Upper lobe of left lung (tissue), 6 donors: ENCODE data around the gene PRSS8. TPM values are rescaled to one million over a fixed set of nuclear protein-coding genes. Genes with fewer than 3 reads are reported as not detected.

Experiments used
- ATAC-seq, 2 donors: fragments of 200-7000 bp; cut with Tn5 transposase; one replicate each; pipeline ENCODE4 v1.9.1; 2022; ENCODE audit warnings: mild to moderate bottlenecking in 2 of 2, moderate library complexity in 2 of 2; ENCODE audit not compliant: low FRiP score in 2 of 2
- DNase-seq, 2 donors: peaks; one replicate each; pipeline ENCODE4 v3.0.0-alpha.2; 2019 to 2020
- H3K27ac ChIP-seq, 4 donors: fragments of 200-600 bp; sonication (generic); one replicate each; pipeline ENCODE4 v1.5.1; 2016 to 2019
- H3K27me3 ChIP-seq, 4 donors: fragments of 200-600 bp; sonication (generic); one replicate each; pipeline ENCODE4 v1.5.1; 2017 to 2019
- H3K36me3 ChIP-seq, 4 donors: fragments of 200-600 bp; sonication (generic); one replicate each; pipeline ENCODE4 v1.5.1; 2016 to 2019
- H3K4me1 ChIP-seq, 4 donors: fragments of 200-600 bp; sonication (generic); one replicate each; pipeline ENCODE4 v1.5.1; 2018 to 2019
- H3K4me3 ChIP-seq, 4 donors: fragments of 200-600 bp; sonication (generic); one replicate each; pipeline ENCODE4 v1.5.1; 2017 to 2019; ENCODE audit warnings: mild to moderate bottlenecking in 2 of 4, moderate library complexity in 1 of 4
- H3K9me3 ChIP-seq, 4 donors: fragments of 200-600 bp; sonication (generic); one replicate each; pipeline ENCODE4 v1.5.1; 2018 to 2019
- EP300 ChIP-seq, 4 donors: sonication (generic); formaldehyde crosslinking; IDR thresholded peaks; one replicate each; pipeline ENCODE4 v1.5.1; 2017; ENCODE audit warnings: antibody characterized with exemption in 4 of 4, control low read depth in 2 of 4
- POLR2A ChIP-seq, 4 donors: fragments of 450-650 bp; IDR thresholded peaks; one replicate each; pipeline ENCODE4 v1.5.1; 2016 to 2017; ENCODE audit warnings: antibody characterized with exemption in 4 of 4, mild to moderate bottlenecking in 2 of 4
- POLR2AphosphoS5 ChIP-seq, 2 donors: sonication (generic); formaldehyde crosslinking; IDR thresholded peaks; one replicate each; pipeline ENCODE4 v1.5.1; 2017; ENCODE audit warnings: antibody characterized with exemption in 2 of 2
- WGBS, 2 donors: methylation state at CpG; one replicate each; pipeline ENCODE4 v1.1.5; 2017 to 2018; 5-methylcytosine and 5-hydroxymethylcytosine counted together
- total RNA-seq, 6 donors: library from RNA; depleted of rRNA in 4 of 6; stranded (reverse); fragments of >200 nt in 4 of 6; gene quantifications; one replicate each; pipeline versions ENCODE4 v1.1.0 to v1.2.1, GENCODE V29; 2016 to 2021
- TF ChIP-seq, protein P1 (sequence below), 6 experiments: fragments of 450-650 bp in 4 of 6; fragments of 200-600 bp in 2 of 6; sonication (generic) in 2 of 6; IDR thresholded peaks; one replicate each; pipeline ENCODE4 v1.5.1; 2016 to 2019; ENCODE audit warnings: antibody characterized with exemption in 6 of 6
- donor health status: DM: no; HTN: no; CAD: no; lungs with moderate emphysema.
- donor health status: DM: no; HTN: yes; CAD: no; lungs with severe emphysema.

Gene PRSS8
- total RNA-seq, 6 donors from 2014 or later = 59.7 to 155 (median 109) TPM

DNA sequence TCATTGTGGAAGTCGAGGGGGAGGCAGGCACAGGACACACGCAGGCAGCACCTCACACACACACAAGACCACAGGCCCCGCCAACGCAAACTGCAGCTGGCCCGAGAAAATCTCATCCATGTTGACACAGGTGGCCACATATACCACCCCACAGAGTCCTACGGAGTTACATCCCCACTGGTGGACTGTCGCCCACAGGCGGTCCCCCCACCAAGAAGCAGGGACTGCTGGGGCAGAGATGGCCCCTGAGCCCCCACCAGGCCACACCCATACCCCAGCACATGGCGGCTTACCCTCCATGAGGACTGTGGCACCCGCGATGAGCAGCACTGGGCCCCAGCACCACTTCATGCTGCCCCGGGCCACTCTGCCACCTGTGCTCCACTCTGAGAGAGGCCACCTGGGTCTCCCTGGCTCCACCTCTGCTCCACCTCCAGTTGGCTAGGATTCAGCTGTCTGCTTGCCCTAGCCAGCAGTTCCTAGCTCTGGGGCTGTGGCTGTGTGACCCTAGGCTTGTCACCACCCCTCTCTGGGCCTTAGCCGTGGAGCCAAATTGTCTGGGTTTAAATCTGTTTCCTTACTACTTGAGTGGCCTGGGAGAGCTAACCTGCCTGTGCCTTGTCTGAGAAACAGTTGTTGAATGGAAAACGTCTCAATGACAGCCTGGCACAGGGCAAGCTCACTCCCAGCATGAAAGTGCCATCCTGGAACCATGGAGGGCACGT lies 46.9 kb downstream of the PRSS8 start, which contains the start of gene PRSS53:
PRSS53 (minus strand) TSS at position 485 of the 725 bp plus-strand sequence; CDS start at position 351, 134 bp downstream.
- H3K27me3 ChIP-seq = no peaks in the 10 kb centered on the region
- H3K27ac ChIP-seq = no peak within 1 kb of the TSS
- ATAC-seq = no peak
- TF ChIP-seq, protein P1, sequence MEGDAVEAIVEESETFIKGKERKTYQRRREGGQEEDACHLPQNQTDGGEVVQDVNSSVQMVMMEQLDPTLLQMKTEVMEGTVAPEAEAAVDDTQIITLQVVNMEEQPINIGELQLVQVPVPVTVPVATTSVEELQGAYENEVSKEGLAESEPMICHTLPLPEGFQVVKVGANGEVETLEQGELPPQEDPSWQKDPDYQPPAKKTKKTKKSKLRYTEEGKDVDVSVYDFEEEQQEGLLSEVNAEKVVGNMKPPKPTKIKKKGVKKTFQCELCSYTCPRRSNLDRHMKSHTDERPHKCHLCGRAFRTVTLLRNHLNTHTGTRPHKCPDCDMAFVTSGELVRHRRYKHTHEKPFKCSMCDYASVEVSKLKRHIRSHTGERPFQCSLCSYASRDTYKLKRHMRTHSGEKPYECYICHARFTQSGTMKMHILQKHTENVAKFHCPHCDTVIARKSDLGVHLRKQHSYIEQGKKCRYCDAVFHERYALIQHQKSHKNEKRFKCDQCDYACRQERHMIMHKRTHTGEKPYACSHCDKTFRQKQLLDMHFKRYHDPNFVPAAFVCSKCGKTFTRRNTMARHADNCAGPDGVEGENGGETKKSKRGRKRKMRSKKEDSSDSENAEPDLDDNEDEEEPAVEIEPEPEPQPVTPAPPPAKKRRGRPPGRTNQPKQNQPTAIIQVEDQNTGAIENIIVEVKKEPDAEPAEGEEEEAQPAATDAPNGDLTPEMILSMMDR (IDR thresholded peaks at IDR 0.05) = no peak
- TF ChIP-seq POLR2AphosphoS5 (IDR thresholded peaks at IDR 0.05) (no peak), EP300 (IDR thresholded peaks at IDR 0.05) (no peak), POLR2A (IDR thresholded peaks at IDR 0.05) (no peak)
- H3K9me3 ChIP-seq = no peaks in the 10 kb centered on the region
- peaks cover 0 to 64% (median 26%) of the 10 kb centered on the region in 4 donors for H3K36me3 ChIP-seq
- no peak within 1 kb of the TSS for H3K4me3 ChIP-seq
- H3K4me1 ChIP-seq = peaks cover 5 to 20% (median 11%) of the 10 kb centered on the region in 4 donors
- 76 to 81% methylated on average over 4 to 14 of the region's 15 CpGs for WGBS, 2 donors
- DNase-seq = no peak

DNA sequence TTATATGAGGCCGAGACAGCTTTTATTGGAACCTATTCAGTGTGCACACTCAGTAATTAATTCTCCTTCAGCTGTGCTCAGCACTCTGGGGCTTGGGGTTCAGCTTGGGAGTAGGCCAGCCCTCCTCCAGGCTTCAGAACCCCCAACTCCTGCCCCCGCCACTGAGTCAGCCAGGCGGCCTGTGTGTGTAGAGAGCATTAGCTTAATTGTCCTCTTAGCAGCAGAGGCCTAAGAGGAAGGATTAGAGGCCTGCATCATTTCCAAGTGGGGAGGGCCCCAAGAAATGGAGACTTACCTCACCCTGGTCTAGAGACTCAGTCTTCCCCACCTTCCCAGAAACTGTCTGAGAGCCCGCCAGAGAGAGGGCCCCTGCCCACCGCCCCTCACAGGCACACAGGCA lies 47.6 kb downstream of the PRSS8 start:
- TF ChIP-seq POLR2AphosphoS5 (IDR thresholded peaks at IDR 0.05) (no peak), EP300 (IDR thresholded peaks at IDR 0.05) (no peak), POLR2A (IDR thresholded peaks at IDR 0.05) (no peak)
- TF ChIP-seq, protein P1 (IDR thresholded peaks at IDR 0.05) = no peak
- H3K4me3 ChIP-seq = no peak overlapping the region
- no peaks in the 10 kb centered on the region for H3K27me3 ChIP-seq
- DNase-seq (no peak), ATAC-seq (no peak)
- peaks cover 0 to 70% (median 27%) of the 10 kb centered on the region in 4 donors for H3K36me3 ChIP-seq
- H3K27ac ChIP-seq = no peak overlapping the region
- 90 to 100% methylated on average over 1 to 5 of the region's 5 CpGs for WGBS, 2 donors
- H3K4me1 ChIP-seq = peaks cover 0 to 16% (median 7%) of the 10 kb centered on the region in 4 donors
- no peaks in the 10 kb centered on the region for H3K9me3 ChIP-seq

DNA sequence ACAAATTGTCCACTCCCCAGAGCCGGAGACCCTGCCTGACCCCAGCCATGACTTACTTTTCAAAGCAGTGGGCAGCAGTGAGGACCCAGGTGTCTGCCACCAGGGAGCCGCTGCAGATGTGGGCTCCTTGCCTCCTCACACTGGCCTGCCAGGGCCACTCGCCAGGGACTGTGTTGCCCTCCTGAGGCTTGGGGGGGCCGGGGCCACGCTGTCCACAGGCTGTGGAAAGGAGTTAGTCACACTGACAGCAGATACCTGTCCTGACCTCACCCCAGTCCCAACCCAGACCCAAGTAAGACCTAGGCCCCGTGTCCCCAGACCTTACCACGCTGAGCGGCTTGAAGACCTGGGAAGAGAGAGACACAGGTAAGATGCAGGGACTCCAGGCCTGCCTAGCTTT lies 48.0 kb downstream of the PRSS8 start:
- TF ChIP-seq, protein P1 (IDR thresholded peaks at IDR 0.05) = no peak
- TF ChIP-seq POLR2AphosphoS5 (IDR thresholded peaks at IDR 0.05) (no peak), POLR2A (IDR thresholded peaks at IDR 0.05) (no peak), EP300 (IDR thresholded peaks at IDR 0.05) (no peak)
- H3K27me3 ChIP-seq = no peaks in the 10 kb centered on the region
- no peak for ATAC-seq
- DNase-seq = no peak
- peaks cover 0 to 75% (median 30%) of the 10 kb centered on the region in 4 donors for H3K36me3 ChIP-seq
- no peaks in the 10 kb centered on the region for H3K9me3 ChIP-seq
- WGBS, 2 donors = 88 to 96% methylated on average over 5 to 8 of the region's 8 CpGs
- peaks cover 0 to 15% (median 6%) of the 10 kb centered on the region in 4 donors for H3K4me1 ChIP-seq
- H3K4me3 ChIP-seq = no peak overlapping the region
- H3K27ac ChIP-seq = no peak overlapping the region

DNA sequence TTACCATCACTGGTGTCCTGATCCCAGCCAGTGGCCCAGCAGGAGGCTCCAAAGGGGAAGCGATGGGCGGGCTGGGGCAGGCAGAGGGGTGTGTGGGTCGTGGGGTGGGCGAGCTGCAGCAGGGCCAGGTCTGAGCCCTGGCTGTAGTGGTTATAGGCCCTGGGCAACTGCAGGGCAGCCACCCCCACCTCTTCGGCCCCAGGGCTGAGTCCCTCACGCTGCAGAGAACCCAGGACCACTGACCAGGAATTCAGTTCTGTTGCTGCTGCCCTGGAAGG lies 49.0 kb downstream of the PRSS8 start:
- 93% methylated on average over 4 of the region's 6 CpGs; no CpG with 5 or more reads in 1 of the 2 donors for WGBS, 2 donors
- H3K27ac ChIP-seq = no peak overlapping the region
- H3K36me3 ChIP-seq = peaks cover 0 to 84% (median 33%) of the 10 kb centered on the region in 4 donors
- peaks cover 5 to 19% (median 13%) of the 10 kb centered on the region in 4 donors for H3K4me1 ChIP-seq
- H3K9me3 ChIP-seq = no peaks in the 10 kb centered on the region
- ATAC-seq (no peak), DNase-seq (no peak)
- no peak overlapping the region for H3K4me3 ChIP-seq
- TF ChIP-seq EP300 (IDR thresholded peaks at IDR 0.05) (no peak), POLR2A (IDR thresholded peaks at IDR 0.05) (no peak), POLR2AphosphoS5 (IDR thresholded peaks at IDR 0.05) (no peak)
- TF ChIP-seq, protein P1 (IDR thresholded peaks at IDR 0.05) = no peak
- no peaks in the 10 kb centered on the region for H3K27me3 ChIP-seq
